DMS79 treated with DMSO at 0.1 percent for 48 hours (cell line): ENCODE measurements around the gene TKTL2.
"Not testable (repeated sequence)": the region's sequence is repeated elsewhere in the genome, so short reads cannot be mapped to it uniquely, and the experiment has no call there.

Source experiments
- DNase-seq: peaks from one replicate; lab custom pipeline; 2025; lab: John Stamatoyannopoulos, UW

The TKTL2 gene

GRCh38 chr4:163447481-163447880 lies 26.1 kb downstream of the TKTL2 start:
- DNase-seq = no peak

GRCh38 chr4:163447023-163447422 lies 26.5 kb downstream of the TKTL2 start:
- not testable (repeated sequence) for DNase-seq

DNA sequence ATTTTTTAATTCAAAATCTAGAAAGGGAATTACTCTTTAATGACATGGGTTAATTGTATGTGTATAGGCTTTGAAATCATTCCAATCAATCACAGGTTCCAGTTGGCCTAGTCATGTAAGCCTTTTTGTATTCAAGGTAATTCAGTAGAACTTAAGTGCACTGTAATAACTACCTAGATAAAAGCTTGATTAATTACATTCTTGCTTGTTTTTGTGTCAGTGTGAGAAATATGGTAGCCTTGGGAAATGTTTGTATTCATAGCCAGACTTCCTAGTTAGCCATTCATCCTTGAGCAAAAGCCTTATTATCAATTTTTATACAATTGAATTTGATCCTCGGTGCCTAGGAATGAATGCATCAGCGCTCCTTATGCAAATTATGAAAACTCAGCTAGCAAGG lies 33.5 kb downstream of the TKTL2 start:
- no peak for DNase-seq
